HepG2 (cell line): ENCODE results near the gene MFSD8. TPM values are rescaled to one million over a fixed set of nuclear protein-coding genes. Genes with fewer than 3 reads are reported as not detected.

Experiments
- ATAC-seq: fragments of 200-7000 bp; cut with Tn5 transposase; 3 replicates; pipeline ENCODE4 v1.9.1; 2020; ENCODE audit warnings: mild to moderate bottlenecking, moderate library complexity
- BruUV-seq: library from RNA; stranded (reverse); fragments of 400-500 nt; replicated peaks from 2 replicates; lab custom pipeline; 2021; lab: Mats Ljungman, UMichigan
- CTCF ChIA-PET: fragments of 300-600 bp; formaldehyde crosslinking; extraction: SDS; loops from one replicate; lab custom pipeline; 2021; ENCODE audit warnings: low total read pairs, inconsistent platforms, low intra/inter-chr PET ratio; lab: Yijun Ruan, JAX
- POLR2A ChIA-PET: fragments of 350-600 bp; sonication (Branson Sonifier 250); formaldehyde crosslinking; loops from one replicate; lab custom pipeline; 2020; ENCODE audit warnings: antibody characterized with exemption, inconsistent platforms; lab: Yijun Ruan, JAX
- DNase-seq: peaks from one replicate; pipeline ENCODE4 v3.0.0-alpha.2; 2015; ENCODE audit warnings: low spot score
- FAIRE-seq: peaks from 3 replicates; lab custom pipeline; 2011; peaks lifted over from hg19 to GRCh38; lab: Jason Lieb, UNC
- H2AFZ ChIP-seq: one replicate; pipeline ENCODE4 v1.6.1; 2011; ENCODE audit warnings: low read length, inconsistent platforms
- H3K27ac ChIP-seq: fragments of 300-600 bp; 3 replicates; pipeline ENCODE4 v1.8.0; 2011; ENCODE audit warnings: mixed run types, mild to moderate bottlenecking, mixed read lengths, low read length, inconsistent platforms; ENCODE audit not compliant: insufficient read depth; ENCODE audit errors: extremely low read length
- H3K27me3 ChIP-seq, 2 experiments: fragments of 200-600 bp in 1 of 2; 2 replicates in 1 of 2; 3 replicates in 1 of 2; pipeline versions ENCODE4 v1.6.0 to v1.8.0; 2011; ENCODE audit warnings: low read length in 2 of 2, mild to moderate bottlenecking in 2 of 2, moderate library complexity in 2 of 2, inconsistent platforms in 1 of 2; ENCODE audit not compliant: insufficient read depth in 2 of 2, control insufficient read depth in 1 of 2
- H3K36me3 ChIP-seq, 2 experiments: fragments of 200-600 bp in 1 of 2; replicated peaks in 1 of 2; 2 replicates in 1 of 2; 3 replicates in 1 of 2; pipeline versions ENCODE4 v1.5.1 to v1.8.0; 2011; ENCODE audit warnings: low read length in 2 of 2, inconsistent platforms in 1 of 2; ENCODE audit not compliant: insufficient read depth in 2 of 2, control insufficient read depth in 1 of 2
- H3K4me1 ChIP-seq: 2 replicates; pipeline ENCODE4 v1.5.1; 2012; ENCODE audit warnings: low read length, inconsistent platforms; ENCODE audit not compliant: insufficient read depth
- H3K4me2 ChIP-seq: 2 replicates; pipeline ENCODE4 v1.6.0; 2011; ENCODE audit warnings: low read depth, low read length, inconsistent platforms
- H3K4me3 ChIP-seq, 3 experiments: fragments of 200-600 bp in 1 of 3; sonication (generic), shearing (Covaris generic) in 1 of 3; replicated peaks in 1 of 3; 2 replicates each; pipeline ENCODE4 v1.5.1; 2011 to 2016; ENCODE audit warnings: low read length in 3 of 3, inconsistent platforms in 2 of 3, low read depth in 2 of 3, mild to moderate bottlenecking in 2 of 3, control low read depth in 1 of 3, mixed read lengths in 1 of 3; ENCODE audit not compliant: insufficient read depth in 1 of 3
- H3K79me2 ChIP-seq: one replicate; pipeline ENCODE4 v1.6.1; 2011; ENCODE audit warnings: low read length, inconsistent platforms; ENCODE audit not compliant: insufficient read depth
- H3K9ac ChIP-seq: 2 replicates; pipeline ENCODE4 v1.6.0; 2011; ENCODE audit warnings: mild to moderate bottlenecking, low read depth, low read length, inconsistent platforms; ENCODE audit not compliant: insufficient read depth
- H3K9me3 ChIP-seq: 2 replicates; pipeline ENCODE4 v1.5.1; 2012; ENCODE audit warnings: mild to moderate bottlenecking, low read length
- H4K20me1 ChIP-seq: 2 replicates; pipeline ENCODE4 v1.6.0; 2011; ENCODE audit warnings: inconsistent platforms, mild to moderate bottlenecking, low read length, moderate library complexity; ENCODE audit not compliant: insufficient read depth
- ARID4A ChIP-seq: sonication (generic); formaldehyde crosslinking; IDR thresholded peaks from 2 replicates; pipeline ENCODE4 v1.5.0; 2020; ENCODE audit warnings: mild to moderate bottlenecking, missing genetic modification reagents, borderline replicate concordance
- ATF7 ChIP-seq, 2 experiments: fragments of 450-650 bp in 1 of 2; sonication (generic) in 1 of 2; formaldehyde crosslinking in 1 of 2; IDR thresholded peaks; 2 replicates each; pipeline versions ENCODE4 v1.4.0 to v1.6.1; 2016 to 2020; ENCODE audit warnings: antibody characterized with exemption in 1 of 2, mild to moderate bottlenecking in 1 of 2, missing genetic modification reagents in 1 of 2
- MEF2D ChIP-seq: sonication (generic); formaldehyde crosslinking; IDR thresholded peaks from 2 replicates; pipeline ENCODE4 v1.5.1; 2020; ENCODE audit warnings: mild to moderate bottlenecking, missing genetic modification reagents
- SMAD3 ChIP-seq: sonication (generic); formaldehyde crosslinking; IDR thresholded peaks from 2 replicates; pipeline ENCODE4 v1.4.0; 2020; ENCODE audit warnings: missing genetic modification reagents
- SPEN ChIP-seq: sonication (generic); formaldehyde crosslinking; IDR thresholded peaks from 2 replicates; pipeline ENCODE4 v1.5.1; 2020; ENCODE audit warnings: low read depth, mild to moderate bottlenecking, missing genetic modification reagents
- ZNF225 ChIP-seq: sonication (generic); formaldehyde crosslinking; IDR thresholded peaks from 2 replicates; pipeline ENCODE4 v1.4.0; 2020; ENCODE audit warnings: mild to moderate bottlenecking, missing genetic modification reagents
- WGBS: methylation state at CpG from one replicate; pipeline ENCODE4 v1.1.6; 2017; ENCODE audit warnings: low lambda C conversion rate; 5-methylcytosine and 5-hydroxymethylcytosine counted together
- in situ Hi-C: cut with HindIII; loops from 2 replicates; pipeline ENCODE4 v1.10.0; 2017; ENCODE audit warnings: low pct_unique_long_range_greater_than_20kb; ENCODE audit not compliant: extremely low pct_ligation_motif_present
- intact Hi-C: fragments of 100-400 bp; cut with micrococcal nuclease; formaldehyde crosslinking; loops from one replicate; pipeline ENCODE4 v1.10.0; 2022; ENCODE audit not compliant: unreplicated experiment
- polyA plus RNA-seq, 8 experiments: library from polyadenylated mRNA; depleted of rRNA in 3 of 8; stranded (reverse) in 7 of 8; unstranded in 1 of 8; fragments of >200 nt; fragmentation: Illumina TruSeq in 4 of 8; extraction: Trizol in 4 of 8; gene quantifications; 2 replicates each; pipeline versions ENCODE4 v1.2.1 to v1.2.3, GENCODE V29; 2011 to 2016; ENCODE audit warnings: low read depth in 4 of 8, missing spikeins in 1 of 8, mixed read lengths in 1 of 8; ENCODE audit not compliant: insufficient read depth in 1 of 8
- total RNA-seq, 5 experiments: library from RNA; depleted of rRNA; stranded (reverse); fragments of >200 nt; fragmentation: Illumina TruSeq; extraction: Trizol; gene quantifications; 2 replicates each; pipeline ENCODE4 v1.2.3, GENCODE V29; 2016; ENCODE audit warnings: low read depth in 1 of 5
- TF ChIP-seq, protein P1 (sequence below), 2 experiments: fragments of 450-650 bp in 1 of 2; sonication (generic) in 1 of 2; formaldehyde crosslinking in 1 of 2; IDR thresholded peaks; 2 replicates each; pipeline versions ENCODE4 v1.6.1 to v1.8.0; 2016 to 2022; ENCODE audit warnings: antibody characterized with exemption in 1 of 2, mild to moderate bottlenecking in 1 of 2, missing genetic modification reagents in 1 of 2
- TF ChIP-seq, protein P2 (sequence below): sonication (generic); formaldehyde crosslinking; IDR thresholded peaks from 2 replicates; pipeline ENCODE4 v1.4.0; 2020; ENCODE audit warnings: mild to moderate bottlenecking, missing genetic modification reagents

The MFSD8 gene
- total and polyA plus RNA-seq, 2 of the 13 experiments (the other 11 are each of a cell fraction or from before 2014, with no cell fraction given) = 24.8 to 25.5 TPM

GRCh38 chr4:127957105-127957504 lies 7.9 kb downstream of the MFSD8 start:
- H3K9ac ChIP-seq = no peak overlapping the region
- no peak for DNase-seq
- intact Hi-C loops = no loop called here
- 100% methylated on average over 2 of the region's 2 CpGs for WGBS
- no peak overlapping the region for H3K27ac ChIP-seq
- H3K4me3 ChIP-seq = no peak overlapping the region
- ChIA-PET CTCF (no interaction called here), POLR2A (no interaction called here)
- H2AFZ ChIP-seq = no peak overlapping the region
- H3K9me3 ChIP-seq = no peaks in the 10 kb centered on the region
- H3K36me3 ChIP-seq = peaks cover 0 to 3% of the 10 kb centered on the region in 2 experiments; a peak in 1 of 5 replicates
- H4K20me1 ChIP-seq = no peaks in the 10 kb centered on the region
- FAIRE-seq = no peak
- H3K4me2 ChIP-seq = no peak overlapping the region
- BruUV-seq = no TSS peak
- H3K4me1 ChIP-seq = peaks cover 4% of the 10 kb centered on the region
- ATAC-seq = no peak
- H3K27me3 ChIP-seq = no peaks in the 10 kb centered on the region
- peaks cover 4% of the 10 kb centered on the region for H3K79me2 ChIP-seq
- in situ Hi-C loops = no loop called here
- TF ChIP-seq SPEN (no peak), SMAD3 (CRISPR knock-in tag) (no peak), ZNF225 (CRISPR knock-in tag) (no peak), ATF7 (IDR thresholded peaks at IDR 0.05) (no peak), ATF7 (CRISPR knock-in tag; IDR thresholded peaks at IDR 0.05) (no peak), ARID4A (no peak), MEF2D (no peak)
- TF ChIP-seq, protein P1, sequence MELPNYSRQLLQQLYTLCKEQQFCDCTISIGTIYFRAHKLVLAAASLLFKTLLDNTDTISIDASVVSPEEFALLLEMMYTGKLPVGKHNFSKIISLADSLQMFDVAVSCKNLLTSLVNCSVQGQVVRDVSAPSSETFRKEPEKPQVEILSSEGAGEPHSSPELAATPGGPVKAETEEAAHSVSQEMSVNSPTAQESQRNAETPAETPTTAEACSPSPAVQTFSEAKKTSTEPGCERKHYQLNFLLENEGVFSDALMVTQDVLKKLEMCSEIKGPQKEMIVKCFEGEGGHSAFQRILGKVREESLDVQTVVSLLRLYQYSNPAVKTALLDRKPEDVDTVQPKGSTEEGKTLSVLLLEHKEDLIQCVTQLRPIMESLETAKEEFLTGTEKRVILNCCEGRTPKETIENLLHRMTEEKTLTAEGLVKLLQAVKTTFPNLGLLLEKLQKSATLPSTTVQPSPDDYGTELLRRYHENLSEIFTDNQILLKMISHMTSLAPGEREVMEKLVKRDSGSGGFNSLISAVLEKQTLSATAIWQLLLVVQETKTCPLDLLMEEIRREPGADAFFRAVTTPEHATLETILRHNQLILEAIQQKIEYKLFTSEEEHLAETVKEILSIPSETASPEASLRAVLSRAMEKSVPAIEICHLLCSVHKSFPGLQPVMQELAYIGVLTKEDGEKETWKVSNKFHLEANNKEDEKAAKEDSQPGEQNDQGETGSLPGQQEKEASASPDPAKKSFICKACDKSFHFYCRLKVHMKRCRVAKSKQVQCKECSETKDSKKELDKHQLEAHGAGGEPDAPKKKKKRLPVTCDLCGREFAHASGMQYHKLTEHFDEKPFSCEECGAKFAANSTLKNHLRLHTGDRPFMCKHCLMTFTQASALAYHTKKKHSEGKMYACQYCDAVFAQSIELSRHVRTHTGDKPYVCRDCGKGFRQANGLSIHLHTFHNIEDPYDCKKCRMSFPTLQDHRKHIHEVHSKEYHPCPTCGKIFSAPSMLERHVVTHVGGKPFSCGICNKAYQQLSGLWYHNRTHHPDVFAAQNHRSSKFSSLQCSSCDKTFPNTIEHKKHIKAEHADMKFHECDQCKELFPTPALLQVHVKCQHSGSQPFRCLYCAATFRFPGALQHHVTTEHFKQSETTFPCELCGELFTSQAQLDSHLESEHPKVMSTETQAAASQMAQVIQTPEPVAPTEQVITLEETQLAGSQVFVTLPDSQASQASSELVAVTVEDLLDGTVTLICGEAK (IDR thresholded peaks at IDR 0.05) = no peak
- TF ChIP-seq, protein P1 (CRISPR knock-in tag; IDR thresholded peaks at IDR 0.05) = no peak
- TF ChIP-seq, protein P2, sequence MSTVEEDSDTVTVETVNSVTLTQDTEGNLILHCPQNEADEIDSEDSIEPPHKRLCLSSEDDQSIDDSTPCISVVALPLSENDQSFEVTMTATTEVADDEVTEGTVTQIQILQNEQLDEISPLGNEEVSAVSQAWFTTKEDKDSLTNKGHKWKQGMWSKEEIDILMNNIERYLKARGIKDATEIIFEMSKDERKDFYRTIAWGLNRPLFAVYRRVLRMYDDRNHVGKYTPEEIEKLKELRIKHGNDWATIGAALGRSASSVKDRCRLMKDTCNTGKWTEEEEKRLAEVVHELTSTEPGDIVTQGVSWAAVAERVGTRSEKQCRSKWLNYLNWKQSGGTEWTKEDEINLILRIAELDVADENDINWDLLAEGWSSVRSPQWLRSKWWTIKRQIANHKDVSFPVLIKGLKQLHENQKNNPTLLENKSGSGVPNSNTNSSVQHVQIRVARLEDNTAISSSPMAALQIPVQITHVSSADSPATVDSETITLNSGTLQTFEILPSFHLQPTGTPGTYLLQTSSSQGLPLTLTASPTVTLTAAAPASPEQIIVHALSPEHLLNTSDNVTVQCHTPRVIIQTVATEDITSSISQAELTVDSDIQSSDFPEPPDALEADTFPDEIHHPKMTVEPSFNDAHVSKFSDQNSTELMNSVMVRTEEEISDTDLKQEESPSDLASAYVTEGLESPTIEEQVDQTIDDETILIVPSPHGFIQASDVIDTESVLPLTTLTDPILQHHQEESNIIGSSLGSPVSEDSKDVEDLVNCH (CRISPR knock-in tag) = no peak
